HG02571 (cell line): Measurements from ENCODE around the gene IER5L.
"Not testable (repeated sequence)": the region's sequence is repeated elsewhere in the genome, so short reads cannot be mapped to it uniquely, and the experiment has no call there.

Experiments used
- ATAC-seq: cut with Tn5 transposase; IDR thresholded peaks from one replicate; pipeline ENCODE4 v1.9.1; 2021; ENCODE audit warnings: mild to moderate bottlenecking, moderate library complexity; ENCODE audit not compliant: unreplicated experiment

Gene IER5L

GRCh38 chr9:129164246-129164930 lies 13.7 kb downstream of the IER5L start:
- no peak for ATAC-seq

- ATAC-seq: no peak
These were observed 14.3 kb downstream of the IER5L start for GRCh38 chr9:129163753-129164152.

GRCh38 chr9:129163198-129163670 lies 14.8 kb downstream of the IER5L start:
- not testable (repeated sequence) for ATAC-seq

- ATAC-seq: no peak
These were observed 15.4 kb downstream of the IER5L start for GRCh38 chr9:129162497-129163197.

- no peak for ATAC-seq
These were observed 16.6 kb downstream of the IER5L start for GRCh38 chr9:129161534-129161837.

GRCh38 chr9:129160712-129161533 lies 17.1 kb downstream of the IER5L start:
- ATAC-seq: no peak

- no peak for ATAC-seq
These were observed 21.9 kb downstream of the IER5L start for GRCh38 chr9:129156163-129156562.

- ATAC-seq: no peak
These were observed 23.1 kb downstream of the IER5L start for GRCh38 chr9:129154866-129155477.

GRCh38 chr9:129151469-129151868 lies 26.6 kb downstream of the IER5L start:
- ATAC-seq: no peak

- no peak for ATAC-seq
These were observed 27.3 kb downstream of the IER5L start for GRCh38 chr9:129150672-129151211.

- ATAC-seq: no peak
These were observed 27.9 kb downstream of the IER5L start for GRCh38 chr9:129150122-129150521.

GRCh38 chr9:129149442-129149841 lies 28.6 kb downstream of the IER5L start:
- no peak for ATAC-seq

- ATAC-seq: no peak
These were observed 29.4 kb downstream of the IER5L start for GRCh38 chr9:129148463-129149204.

GRCh38 chr9:129146441-129146941 lies 31.6 kb downstream of the IER5L start:
- ATAC-seq: no peak

- no peak for ATAC-seq
These were observed 32.2 kb downstream of the IER5L start for GRCh38 chr9:129145841-129146292.

GRCh38 chr9:129145316-129145715 lies 32.7 kb downstream of the IER5L start:
- no peak for ATAC-seq

- no peak for ATAC-seq
These were observed 34.8 kb downstream of the IER5L start for GRCh38 chr9:129143031-129143927.

- no peak for ATAC-seq
These were observed 35.7 kb downstream of the IER5L start for GRCh38 chr9:129142138-129142935.
